PC-3 (cell line): ENCODE results near the gene APBA1.

ENCODE experiments used
- EZH2 ChIP-seq: fragments of 300-600 bp; sonication (generic); IDR thresholded peaks from one replicate; pipeline ENCODE4 v1.6.1; 2017; ENCODE audit warnings: antibody characterized with exemption, mild to moderate bottlenecking, low read length; ENCODE audit not compliant: unreplicated experiment
- TF ChIP-seq, protein P1 (sequence below): fragments of 300-600 bp; sonication (generic); conservative IDR thresholded peaks from 2 replicates; pipeline ENCODE4 v1.5.1; 2017; ENCODE audit warnings: antibody characterized with exemption, low read depth, mild to moderate bottlenecking, low read length

GRCh38 chr9:69580582-69581214 lies 91.5 kb downstream of the APBA1 start:
- TF ChIP-seq, protein P1, sequence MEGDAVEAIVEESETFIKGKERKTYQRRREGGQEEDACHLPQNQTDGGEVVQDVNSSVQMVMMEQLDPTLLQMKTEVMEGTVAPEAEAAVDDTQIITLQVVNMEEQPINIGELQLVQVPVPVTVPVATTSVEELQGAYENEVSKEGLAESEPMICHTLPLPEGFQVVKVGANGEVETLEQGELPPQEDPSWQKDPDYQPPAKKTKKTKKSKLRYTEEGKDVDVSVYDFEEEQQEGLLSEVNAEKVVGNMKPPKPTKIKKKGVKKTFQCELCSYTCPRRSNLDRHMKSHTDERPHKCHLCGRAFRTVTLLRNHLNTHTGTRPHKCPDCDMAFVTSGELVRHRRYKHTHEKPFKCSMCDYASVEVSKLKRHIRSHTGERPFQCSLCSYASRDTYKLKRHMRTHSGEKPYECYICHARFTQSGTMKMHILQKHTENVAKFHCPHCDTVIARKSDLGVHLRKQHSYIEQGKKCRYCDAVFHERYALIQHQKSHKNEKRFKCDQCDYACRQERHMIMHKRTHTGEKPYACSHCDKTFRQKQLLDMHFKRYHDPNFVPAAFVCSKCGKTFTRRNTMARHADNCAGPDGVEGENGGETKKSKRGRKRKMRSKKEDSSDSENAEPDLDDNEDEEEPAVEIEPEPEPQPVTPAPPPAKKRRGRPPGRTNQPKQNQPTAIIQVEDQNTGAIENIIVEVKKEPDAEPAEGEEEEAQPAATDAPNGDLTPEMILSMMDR: no peak
- no peak for TF ChIP-seq EZH2
